ENCODE measurements around the gene VPS33A.
"Not testable (repeated sequence)": the region's sequence is repeated elsewhere in the genome, so short reads cannot be mapped to it uniquely, and the experiment has no call there.

GRCh38 chr12:122202811-122203210, 63.5 kb downstream of the VPS33A start:
- not testable (repeated sequence) for TF ChIP-seq CTCF (conservative IDR thresholded peaks at IDR 0.05; ENCODE audit: low read depth in 2 of 2); REST (IDR thresholded peaks at IDR 0.05; ENCODE audit: unreplicated experiment); POLR2AphosphoS5 (IDR thresholded peaks at IDR 0.05; ENCODE audit: low read depth); EZH2phosphoT487 (IDR thresholded peaks at IDR 0.05; ENCODE audit: unreplicated experiment); EZH2 (IDR thresholded peaks at IDR 0.05; ENCODE audit: low read depth, unreplicated experiment); ZNF114 (CRISPR knock-in tag; IDR thresholded peaks at IDR 0.05); JUNB (IDR thresholded peaks at IDR 0.05; ENCODE audit: unreplicated experiment); ZNF462 (CRISPR knock-in tag; IDR thresholded peaks at IDR 0.05); CREB1 (CRISPR knock-in tag; IDR thresholded peaks at IDR 0.05; ENCODE audit: low read depth); NANOG (IDR thresholded peaks at IDR 0.05; ENCODE audit: borderline replicate concordance); ZNF331 (CRISPR knock-in tag; IDR thresholded peaks at IDR 0.05; ENCODE audit: low read depth)

Measured in GM23338 (cell line).